Measurements from ENCODE around the gene SCRT2.

SCRT2 gene

DNA sequence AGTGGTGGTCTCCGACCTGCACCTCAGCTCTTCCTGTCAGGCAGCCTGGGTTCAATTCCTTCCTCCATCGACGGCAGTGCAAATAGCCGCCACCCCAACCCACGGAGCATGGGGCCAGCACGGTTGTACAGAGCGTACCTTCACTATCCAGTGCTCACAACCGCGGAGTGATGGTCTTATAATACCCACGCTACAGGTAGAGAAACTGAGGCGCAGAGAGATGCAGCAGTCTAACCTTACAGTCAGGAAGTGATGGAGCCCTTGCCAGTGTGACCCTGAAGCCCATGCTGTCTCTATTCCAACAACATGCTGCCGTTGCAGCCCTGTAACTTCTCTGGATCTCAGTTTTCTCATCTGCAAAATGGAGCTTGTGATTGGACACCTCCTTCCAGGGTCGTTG, 11.0 kb downstream of the SCRT2 start:
- DNase-seq (ENCODE audit: low read depth): no peak
- TF ChIP-seq, protein P1, sequence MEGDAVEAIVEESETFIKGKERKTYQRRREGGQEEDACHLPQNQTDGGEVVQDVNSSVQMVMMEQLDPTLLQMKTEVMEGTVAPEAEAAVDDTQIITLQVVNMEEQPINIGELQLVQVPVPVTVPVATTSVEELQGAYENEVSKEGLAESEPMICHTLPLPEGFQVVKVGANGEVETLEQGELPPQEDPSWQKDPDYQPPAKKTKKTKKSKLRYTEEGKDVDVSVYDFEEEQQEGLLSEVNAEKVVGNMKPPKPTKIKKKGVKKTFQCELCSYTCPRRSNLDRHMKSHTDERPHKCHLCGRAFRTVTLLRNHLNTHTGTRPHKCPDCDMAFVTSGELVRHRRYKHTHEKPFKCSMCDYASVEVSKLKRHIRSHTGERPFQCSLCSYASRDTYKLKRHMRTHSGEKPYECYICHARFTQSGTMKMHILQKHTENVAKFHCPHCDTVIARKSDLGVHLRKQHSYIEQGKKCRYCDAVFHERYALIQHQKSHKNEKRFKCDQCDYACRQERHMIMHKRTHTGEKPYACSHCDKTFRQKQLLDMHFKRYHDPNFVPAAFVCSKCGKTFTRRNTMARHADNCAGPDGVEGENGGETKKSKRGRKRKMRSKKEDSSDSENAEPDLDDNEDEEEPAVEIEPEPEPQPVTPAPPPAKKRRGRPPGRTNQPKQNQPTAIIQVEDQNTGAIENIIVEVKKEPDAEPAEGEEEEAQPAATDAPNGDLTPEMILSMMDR (conservative IDR thresholded peaks at IDR 0.05; ENCODE audit: low read length): no peak
- H3K4me3 ChIP-seq (ENCODE audit: low read length): no peak overlapping the region

DNA sequence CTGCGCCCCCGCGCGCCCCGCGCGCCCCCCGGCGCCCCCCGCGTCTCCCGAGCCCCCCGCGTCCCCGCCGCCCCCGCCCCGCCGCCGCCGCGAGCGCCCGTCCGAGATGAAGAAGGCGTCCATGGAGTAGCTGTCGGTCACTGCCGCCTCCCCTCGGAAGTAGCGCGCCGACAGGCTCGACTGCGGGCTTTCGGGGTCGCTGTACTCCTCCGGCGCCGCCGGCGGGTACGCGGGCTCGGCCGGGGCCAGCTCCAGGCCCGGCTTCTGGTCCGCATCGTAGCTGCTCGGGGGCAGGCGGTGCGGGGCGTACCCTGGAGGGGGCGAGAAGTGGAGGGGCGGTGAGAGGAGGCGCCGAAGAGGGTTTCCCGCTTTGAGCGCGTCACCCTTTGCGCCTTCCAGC, 11.5 kb downstream of the SCRT2 start:
- TF ChIP-seq, protein P1 (conservative IDR thresholded peaks at IDR 0.05; ENCODE audit: low read length): no peak
- H3K4me3 ChIP-seq (ENCODE audit: low read length): no peak overlapping the region
- DNase-seq (ENCODE audit: low read depth): no peak

DNA sequence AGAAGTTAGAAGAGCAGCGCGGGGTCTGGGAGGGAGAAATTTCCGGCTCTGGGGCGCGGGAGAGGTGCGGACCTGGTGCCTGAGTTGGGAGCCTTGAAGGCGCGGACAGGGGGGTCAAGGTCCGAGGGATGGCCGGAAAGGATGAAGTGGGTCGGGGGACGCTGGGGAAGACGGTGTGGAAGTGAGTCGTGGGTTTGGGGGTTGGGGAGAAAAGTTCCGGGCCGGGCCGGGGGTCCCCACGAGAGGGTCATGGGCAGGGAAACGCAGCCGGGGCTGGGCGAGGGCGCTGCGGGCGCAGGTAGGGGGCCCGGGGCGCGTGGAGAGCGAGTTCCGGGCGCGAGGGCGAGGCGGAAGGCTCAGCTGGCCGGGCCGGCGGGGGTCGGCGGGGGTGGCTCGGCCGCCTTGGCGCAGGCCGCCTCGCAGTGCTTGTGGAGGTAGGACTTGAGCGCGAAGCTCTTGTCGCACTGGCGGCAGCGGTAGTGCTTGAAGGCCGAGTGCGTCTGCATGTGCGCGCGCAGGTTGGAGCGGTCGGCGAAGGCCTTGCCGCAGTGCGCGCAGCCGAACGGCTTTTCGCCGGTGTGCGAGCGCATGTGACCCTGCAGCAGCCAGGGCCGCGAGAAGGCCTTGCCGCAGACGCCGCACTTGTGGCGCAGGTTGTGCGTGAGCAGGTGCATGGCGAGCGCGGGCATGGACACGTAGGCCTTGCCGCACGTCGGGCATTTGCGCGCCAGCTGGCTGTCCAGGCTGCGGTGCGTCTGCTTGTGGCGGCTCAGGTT, 12.1 kb downstream of the SCRT2 start:
- no peak for DNase-seq (ENCODE audit: low read depth)
- TF ChIP-seq, protein P1 (conservative IDR thresholded peaks at IDR 0.05; ENCODE audit: low read length): no peak
- H3K4me3 ChIP-seq (ENCODE audit: low read length): no peak overlapping the region

DNA sequence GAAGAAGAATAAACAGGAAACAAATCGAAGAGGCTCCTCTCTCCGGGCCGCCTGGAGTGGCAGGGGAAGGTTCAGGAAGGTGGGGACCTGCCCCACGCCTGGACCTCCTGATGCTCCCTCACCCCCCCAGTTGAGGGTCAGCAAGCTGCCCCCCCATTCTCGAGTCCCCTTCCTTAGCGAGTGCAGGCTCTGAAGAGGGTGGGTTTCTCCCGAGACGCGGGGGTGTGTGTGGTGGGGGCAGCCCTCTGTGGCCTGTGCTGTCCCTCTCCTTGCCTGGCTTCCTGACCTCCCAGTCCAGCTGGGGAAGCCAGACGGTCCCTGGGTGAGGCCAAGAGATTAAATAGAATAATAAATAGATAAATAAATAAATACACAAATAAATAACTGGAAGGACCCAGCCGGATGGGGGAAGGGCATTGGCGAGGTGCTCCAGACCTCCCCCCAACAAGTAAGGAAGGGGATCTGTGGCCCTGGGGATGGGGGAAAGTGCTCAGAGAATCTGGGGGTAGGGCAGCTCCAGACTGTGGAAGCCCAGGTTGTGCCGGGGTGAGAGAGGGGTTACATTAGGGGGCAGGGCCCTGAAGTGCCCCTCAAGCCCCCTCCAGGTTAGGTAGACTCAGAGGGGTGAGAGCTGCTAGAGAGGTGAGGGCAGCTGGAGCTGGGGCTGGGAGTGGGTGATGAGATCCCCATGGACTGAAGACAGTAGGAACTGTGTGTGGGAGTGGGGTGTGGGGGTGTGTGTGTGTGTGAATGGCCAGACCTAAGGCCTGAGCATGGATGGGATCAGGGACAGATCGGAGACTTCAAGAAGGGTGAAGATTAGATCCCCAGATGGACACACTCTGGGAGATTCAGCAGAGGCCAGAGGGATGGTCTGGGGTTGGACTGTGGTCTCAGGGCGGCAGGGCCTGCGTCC, 13.1 kb downstream of the SCRT2 start:
- TF ChIP-seq, protein P1 (conservative IDR thresholded peaks at IDR 0.05; ENCODE audit: low read length): no peak
- H3K4me3 ChIP-seq (ENCODE audit: low read length): no peak overlapping the region
- no peak for DNase-seq (ENCODE audit: low read depth)

DNA sequence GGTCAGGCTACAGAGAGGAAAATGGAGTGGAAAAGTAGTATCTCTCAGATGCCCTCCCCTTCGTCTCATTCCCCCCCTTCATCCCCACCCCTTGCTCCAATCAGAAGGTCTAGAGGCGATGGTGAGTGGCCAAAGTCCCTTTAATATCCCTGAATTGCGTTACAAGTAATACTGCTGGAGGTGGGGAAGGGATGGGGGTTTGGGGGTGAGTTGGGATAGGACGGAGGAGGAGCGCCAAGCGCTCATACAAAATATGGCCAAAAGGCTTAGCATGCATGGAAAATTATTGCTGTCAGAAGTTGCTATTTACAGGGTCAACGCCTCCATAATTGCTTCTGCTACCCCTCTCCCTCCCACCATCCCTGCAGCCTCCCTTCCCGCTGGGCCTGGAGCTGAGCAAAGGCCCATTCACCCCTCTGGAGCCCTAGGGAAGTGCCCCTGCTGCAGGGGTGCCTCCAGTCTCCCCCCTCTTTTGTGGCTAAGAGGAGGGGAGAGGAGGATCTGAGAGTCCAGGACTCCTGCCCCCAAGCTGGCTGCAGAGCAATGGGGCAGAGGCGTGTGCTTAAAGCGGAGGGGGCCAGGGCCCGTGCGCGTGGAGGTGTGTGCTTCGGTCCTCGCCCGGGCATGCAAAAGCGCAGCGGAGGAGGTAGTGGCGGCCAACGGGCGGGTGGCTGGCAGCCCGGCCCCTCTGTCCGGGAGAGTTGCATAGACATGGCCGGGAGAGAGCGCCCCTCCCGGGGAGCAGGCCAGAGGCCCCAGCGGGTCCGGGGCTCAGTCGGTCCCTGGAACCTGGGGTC, 13.9 kb downstream of the SCRT2 start:
- DNase-seq (ENCODE audit: low read depth): no peak
- TF ChIP-seq, protein P1 (conservative IDR thresholded peaks at IDR 0.05; ENCODE audit: low read length): no peak
- no peak overlapping the region for H3K4me3 ChIP-seq (ENCODE audit: low read length)

DNA sequence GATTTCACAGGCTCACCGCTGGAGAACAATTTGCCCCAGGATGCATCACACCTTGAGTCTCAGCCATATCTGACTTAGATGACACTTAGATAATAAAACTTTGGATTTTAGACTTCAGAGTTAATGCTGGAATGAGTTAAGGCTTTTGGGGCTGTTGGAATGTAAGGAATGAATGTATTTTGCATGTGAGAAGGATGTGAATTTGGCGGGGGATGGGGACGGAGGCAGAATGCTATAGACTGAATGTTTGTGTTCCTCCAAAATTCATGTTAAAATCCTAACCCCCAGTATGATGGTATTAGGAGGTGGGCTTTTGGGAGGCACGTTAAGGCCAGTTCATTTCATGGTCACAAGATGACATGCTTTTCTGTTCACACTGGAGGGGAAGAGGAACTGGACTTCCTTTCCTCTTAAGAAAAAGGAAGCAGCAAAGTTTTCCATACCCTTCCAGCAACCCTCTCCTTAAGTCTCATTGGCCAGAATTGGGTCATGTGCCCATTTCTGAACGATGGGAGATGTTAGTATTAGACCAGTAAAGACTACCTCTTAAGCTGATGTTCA, 16.8 kb downstream of the SCRT2 start:
- TF ChIP-seq, protein P1 (conservative IDR thresholded peaks at IDR 0.05; ENCODE audit: low read length): no peak
- peak; percentile 49 for DNase-seq (ENCODE audit: low read depth)
- no peak overlapping the region for H3K4me3 ChIP-seq (ENCODE audit: low read length)
